HG03432 (cell line): Measurements from ENCODE around the gene MAGEB17.

ENCODE experiments used
- ATAC-seq: cut with Tn5 transposase; IDR thresholded peaks from one replicate; pipeline ENCODE4 v1.9.1; 2021; ENCODE audit warnings: mild to moderate bottlenecking, moderate library complexity; ENCODE audit not compliant: unreplicated experiment

The MAGEB17 gene

GRCh38 chrX:16205840-16206239, 38.6 kb downstream of the MAGEB17 start:
- no peak for ATAC-seq

- ATAC-seq: no peak
These were observed 40.4 kb downstream of the MAGEB17 start for GRCh38 chrX:16207634-16208033.

GRCh38 chrX:16208601-16209000, 41.3 kb downstream of the MAGEB17 start:
- no peak for ATAC-seq

- no peak for ATAC-seq
These were observed 42.8 kb downstream of the MAGEB17 start for GRCh38 chrX:16210061-16210460.

GRCh38 chrX:16212024-16212423, 44.7 kb downstream of the MAGEB17 start:
- no peak for ATAC-seq

GRCh38 chrX:16212436-16212835, 45.2 kb downstream of the MAGEB17 start:
- no peak for ATAC-seq

GRCh38 chrX:16213961-16214360, 46.7 kb downstream of the MAGEB17 start:
- ATAC-seq: no peak

GRCh38 chrX:16215660-16216059, 48.4 kb downstream of the MAGEB17 start:
- ATAC-seq: no peak
